ENCODE data around the gene GDPD4.

GDPD4 gene

DNA sequence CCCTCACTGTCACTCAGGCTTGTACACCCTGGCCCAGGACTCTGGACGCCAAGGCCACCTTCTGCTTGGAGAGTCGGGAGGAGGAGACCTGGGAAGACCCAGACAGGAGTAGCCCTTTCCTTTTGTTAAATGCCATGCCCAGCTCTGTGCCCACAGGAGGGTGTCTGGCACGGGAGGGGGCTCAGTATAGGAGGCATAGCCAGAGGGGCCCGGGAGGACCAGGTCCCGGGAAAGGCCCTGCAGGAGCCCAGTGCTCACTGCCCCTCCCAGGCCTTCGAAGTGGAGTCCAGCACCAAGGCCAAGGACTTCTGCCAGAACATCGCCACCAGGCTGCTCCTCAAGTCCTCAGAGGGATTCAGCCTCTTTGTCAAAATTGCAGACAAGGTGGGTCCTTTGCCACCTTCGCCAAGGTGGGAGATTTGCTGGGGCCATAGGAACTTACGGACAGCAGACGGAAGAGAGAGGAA, 94.4 kb downstream of the GDPD4 start:
- no peaks in the 10 kb centered on the region for H3K36me3 Mint-ChIP-seq
- H3K4me3 Mint-ChIP-seq, result no peak overlapping the region
- H3K27ac Mint-ChIP-seq, result no peak overlapping the region
- H3K9me3 Mint-ChIP-seq, result no peaks in the 10 kb centered on the region
- peaks cover 10% of the 10 kb centered on the region for H3K27me3 Mint-ChIP-seq
- ATAC-seq, result no peak
- no peaks in the 10 kb centered on the region for H3K4me1 Mint-ChIP-seq

DNA sequence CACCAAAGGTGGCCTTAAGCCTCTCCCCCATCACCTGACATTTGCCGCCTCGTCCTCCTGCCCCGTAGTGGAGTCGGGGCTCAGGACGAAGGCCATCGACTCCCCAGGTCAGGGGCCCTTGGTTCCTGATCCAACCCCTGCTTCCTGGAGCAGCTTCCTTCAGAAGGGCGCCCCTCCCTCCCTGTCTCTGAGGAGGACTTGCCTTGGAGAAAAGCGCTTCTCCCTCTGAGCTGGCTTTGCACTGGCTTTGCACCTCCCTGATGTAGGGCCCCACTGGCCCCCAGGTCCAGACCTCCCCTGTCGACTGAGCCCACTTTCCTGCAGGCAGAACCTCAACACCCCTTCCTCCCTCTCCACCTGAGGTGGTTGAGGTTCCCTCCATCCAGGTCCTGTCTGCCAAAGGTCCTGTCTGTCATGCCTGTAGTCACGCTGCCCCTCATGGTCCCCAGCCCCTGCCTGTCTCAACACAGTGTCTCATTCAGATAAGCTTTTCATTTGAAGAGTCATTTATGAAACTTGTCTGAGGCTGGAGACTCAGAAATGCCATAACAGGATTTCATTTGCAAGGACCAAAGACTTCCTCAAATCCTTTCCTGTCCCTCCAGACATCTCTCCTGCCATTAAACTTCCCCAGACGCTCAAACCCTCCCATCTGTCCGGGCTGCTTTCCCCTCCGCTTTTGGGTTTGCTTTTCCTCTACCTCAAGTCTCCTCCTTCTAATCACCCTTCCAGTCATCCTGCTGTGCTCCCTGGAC, 95.0 kb downstream of the GDPD4 start:
- Mint-ChIP-seq H3K27ac (no peak overlapping the region), H3K9me3 (no peaks in the 10 kb centered on the region), H3K4me1 (no peaks in the 10 kb centered on the region), H3K36me3 (no peaks in the 10 kb centered on the region), H3K27me3 (peaks cover 10% of the 10 kb centered on the region), H3K4me3 (no peak overlapping the region)
- ATAC-seq, result no peak

DNA sequence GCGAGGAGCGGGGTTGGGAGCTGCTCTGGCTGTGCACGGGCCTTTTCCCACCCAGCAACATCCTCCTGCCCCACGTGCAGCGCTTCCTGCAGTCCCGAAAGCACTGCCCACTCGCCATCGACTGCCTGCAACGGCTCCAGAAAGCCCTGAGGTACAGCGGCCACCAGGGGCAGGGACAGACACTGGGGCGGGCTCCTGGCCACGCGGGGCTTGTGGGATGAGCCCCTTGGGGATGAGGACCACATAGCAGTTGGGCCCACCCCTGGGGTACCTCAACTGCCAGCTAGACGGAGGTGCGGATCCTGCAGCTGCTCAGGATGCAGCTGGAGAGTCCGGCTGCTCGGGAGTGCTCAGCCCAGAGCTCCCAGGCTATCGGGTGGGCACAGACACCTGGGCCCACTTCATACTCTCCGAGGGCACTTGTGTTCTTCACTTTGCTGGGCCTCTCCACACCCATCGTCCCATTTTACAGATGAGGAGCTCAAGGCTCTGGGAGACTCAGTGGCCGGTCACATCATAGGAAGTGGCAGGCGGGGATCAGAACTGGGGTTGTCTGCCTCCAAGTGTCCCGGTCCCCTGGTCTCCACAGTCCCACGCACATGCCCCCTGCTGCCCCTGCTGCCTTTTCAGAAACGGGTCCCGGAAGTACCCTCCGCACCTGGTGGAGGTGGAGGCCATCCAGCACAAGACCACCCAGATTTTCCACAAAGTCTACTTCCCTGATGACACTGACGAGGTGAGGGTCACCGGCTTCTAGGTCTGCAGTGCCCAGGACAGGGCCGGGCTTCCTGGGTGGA, 95.8 kb downstream of the GDPD4 start:
- Mint-ChIP-seq H3K36me3 (no peaks in the 10 kb centered on the region), H3K4me3 (no peak overlapping the region), H3K27me3 (peaks cover 10% of the 10 kb centered on the region), H3K9me3 (no peaks in the 10 kb centered on the region), H3K4me1 (no peaks in the 10 kb centered on the region), H3K27ac (no peak overlapping the region)
- no peak for ATAC-seq

DNA sequence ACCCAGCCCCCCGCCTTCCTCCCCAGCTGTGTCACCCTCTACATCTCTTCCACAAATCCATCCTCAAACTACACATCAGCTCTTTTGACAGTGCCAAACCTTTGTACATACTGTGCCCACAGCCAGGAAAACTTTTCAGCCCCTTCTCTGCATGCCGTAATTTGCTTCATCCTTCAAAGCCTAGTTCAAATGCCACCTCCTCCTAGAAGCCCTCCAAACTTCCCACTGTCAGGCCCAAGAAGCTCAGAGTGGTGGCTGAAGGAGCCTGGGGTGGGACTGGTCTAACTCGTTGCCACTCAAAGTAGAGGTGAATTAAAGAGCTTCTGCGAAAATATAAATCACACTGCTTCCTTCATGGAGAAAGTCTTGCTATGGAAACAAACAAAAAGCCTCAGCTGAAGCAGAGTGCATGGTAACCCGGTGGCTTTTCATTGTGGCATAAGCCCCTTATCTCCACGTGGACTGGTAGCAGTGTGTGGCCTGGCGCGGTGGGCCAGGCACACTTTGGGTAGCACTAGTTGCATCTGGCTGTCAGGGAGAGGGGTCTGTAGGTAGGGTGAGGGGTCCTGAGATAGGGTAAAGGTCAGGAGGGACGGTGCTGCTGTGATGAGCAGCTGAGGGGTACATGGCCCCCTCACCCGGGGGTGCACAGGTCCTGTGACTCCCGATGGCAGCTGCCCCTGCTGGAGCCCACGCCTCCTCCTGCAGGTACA, 96.6 kb downstream of the GDPD4 start:
- no peaks in the 10 kb centered on the region for H3K4me1 Mint-ChIP-seq
- no peak overlapping the region for H3K27ac Mint-ChIP-seq
- no peak for ATAC-seq
- no peak overlapping the region for H3K4me3 Mint-ChIP-seq
- H3K36me3 Mint-ChIP-seq, result no peaks in the 10 kb centered on the region
- peaks cover 10% of the 10 kb centered on the region for H3K27me3 Mint-ChIP-seq
- H3K9me3 Mint-ChIP-seq, result no peaks in the 10 kb centered on the region

DNA sequence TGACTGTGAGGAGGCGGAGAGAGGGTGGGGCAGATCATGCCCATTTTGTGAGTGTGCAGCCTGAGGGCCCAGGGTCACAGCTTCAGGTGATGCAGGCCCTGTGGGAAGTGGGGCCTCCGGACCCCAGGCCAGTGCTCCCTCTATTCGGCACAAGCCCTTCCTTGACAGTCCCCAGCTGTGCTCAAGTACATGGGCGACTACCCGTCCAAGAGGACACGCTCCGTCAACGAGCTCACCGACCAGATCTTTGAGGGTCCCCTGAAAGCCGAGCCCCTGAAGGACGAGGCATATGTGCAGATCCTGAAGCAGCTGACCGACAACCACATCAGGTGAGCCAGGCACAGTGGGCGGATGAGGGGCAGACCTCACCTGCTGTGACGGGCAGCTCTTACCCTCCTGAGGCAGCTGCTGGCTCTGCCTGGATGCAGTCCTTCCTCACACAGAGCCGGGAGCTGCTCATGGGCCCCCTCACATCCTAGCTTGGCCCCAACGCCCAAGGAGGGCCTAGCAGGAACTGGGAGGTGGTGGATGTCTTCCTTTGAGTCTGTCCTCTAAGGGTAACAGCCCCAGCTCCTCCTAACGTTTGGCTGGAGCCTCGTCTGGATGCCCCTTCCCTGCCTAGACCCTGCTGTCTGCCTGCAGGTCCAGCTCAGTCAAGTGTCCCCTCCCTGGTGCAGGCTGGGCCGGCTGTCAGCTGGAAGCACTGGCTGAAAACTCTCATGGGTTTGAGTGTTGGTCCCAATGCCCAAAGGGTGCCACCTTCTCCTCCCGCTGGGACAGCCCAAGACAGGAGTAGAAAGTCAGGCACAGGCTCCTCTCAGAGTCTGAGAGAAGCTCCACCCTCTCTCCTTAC, 97.4 kb downstream of the GDPD4 start:
- H3K9me3 Mint-ChIP-seq, result no peaks in the 10 kb centered on the region
- peaks cover 10% of the 10 kb centered on the region for H3K27me3 Mint-ChIP-seq
- no peak overlapping the region for H3K27ac Mint-ChIP-seq
- H3K36me3 Mint-ChIP-seq, result no peaks in the 10 kb centered on the region
- H3K4me3 Mint-ChIP-seq, result no peak overlapping the region
- no peak for ATAC-seq
- H3K4me1 Mint-ChIP-seq, result no peaks in the 10 kb centered on the region

DNA sequence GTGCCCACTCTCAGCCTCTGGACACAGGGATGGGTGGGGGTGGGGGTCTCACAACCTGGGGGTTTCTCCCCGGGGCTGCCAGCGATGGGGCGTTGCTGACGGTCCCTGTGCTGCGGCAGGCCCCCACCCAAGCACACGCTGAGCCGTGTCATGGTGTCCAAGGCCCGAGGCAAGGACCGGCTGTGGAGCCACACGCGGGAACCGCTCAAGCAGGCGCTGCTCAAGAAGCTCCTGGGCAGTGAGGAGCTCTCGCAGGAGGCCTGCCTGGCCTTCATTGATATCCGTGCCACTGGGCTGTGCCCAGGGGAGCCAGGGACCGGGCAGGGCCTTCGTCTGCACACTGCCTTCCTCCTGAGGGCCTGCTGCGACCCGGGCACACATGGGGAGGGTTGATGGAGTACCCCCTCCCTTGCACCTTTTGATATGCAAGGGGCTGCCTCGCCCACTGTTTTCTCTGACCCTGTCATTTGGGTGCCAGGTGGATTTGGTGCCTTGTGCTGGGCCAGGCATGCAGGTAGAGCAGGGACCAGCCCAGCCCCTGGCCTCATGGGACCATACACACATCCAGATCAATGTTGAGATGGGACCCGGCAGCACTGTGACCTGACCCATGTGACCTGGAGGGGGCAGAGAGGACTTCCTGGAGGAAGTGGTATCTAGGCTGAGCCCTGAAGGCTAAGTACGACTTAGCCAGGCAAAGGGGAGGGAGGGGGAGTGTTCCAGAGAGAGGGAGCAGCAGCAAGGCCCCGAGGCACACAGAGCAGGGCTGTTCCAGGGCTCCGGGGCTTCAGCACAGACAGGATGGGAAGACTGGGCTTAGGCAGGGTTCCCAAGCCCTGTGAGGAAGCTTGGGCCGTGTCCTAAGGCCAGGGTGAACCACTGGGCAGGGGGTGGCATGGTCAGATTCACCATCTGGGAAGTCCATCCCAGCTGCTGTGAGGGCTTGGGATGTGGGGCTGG, 98.3 kb downstream of the GDPD4 start:
- Mint-ChIP-seq H3K4me1 (no peaks in the 10 kb centered on the region), H3K4me3 (no peak overlapping the region), H3K27ac (no peak overlapping the region), H3K27me3 (peaks cover 10% of the 10 kb centered on the region), H3K9me3 (no peaks in the 10 kb centered on the region), H3K36me3 (no peaks in the 10 kb centered on the region)
- no peak for ATAC-seq

DNA sequence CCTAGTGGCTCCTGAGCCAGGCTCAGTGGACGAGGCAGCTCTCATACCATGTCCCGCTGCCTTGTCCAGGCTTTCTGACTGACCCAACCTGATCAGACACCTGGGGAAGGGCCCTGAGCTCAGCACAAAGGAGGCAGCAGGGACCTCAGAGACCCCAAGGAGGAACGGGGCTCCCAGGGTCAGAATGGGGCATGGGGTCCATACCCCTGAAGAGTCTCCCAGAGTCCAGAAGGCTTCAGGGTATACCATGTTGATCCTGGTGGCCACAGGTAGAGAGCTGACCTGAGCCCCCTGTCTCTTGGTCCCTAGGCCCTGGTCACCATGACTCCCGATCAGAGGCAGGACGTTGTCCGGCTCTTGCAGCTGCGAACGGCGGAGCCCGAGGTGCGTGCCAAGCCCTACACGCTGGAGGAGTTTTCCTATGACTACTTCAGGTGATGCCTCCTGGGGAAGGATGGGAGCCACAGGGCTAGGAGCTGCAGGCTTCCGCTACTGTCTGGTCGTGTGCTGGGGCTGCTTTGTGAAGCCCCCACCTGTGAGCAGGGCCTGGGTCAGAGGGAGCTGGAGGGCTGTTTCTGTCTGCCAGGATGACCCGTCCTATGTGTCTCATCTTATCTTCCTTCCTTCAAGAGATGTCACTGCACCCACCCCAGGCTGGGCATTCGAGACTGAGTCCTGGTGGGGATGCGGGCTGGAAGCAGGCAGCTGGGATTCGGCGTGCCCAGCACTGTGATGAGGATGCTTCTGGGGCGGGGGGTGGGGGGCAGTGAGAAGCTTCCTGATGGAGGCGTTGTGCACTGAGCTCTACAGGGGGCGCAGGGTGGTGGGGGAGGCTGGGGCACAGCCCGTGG, 99.3 kb downstream of the GDPD4 start:
- Mint-ChIP-seq H3K4me3 (no peak overlapping the region), H3K36me3 (no peaks in the 10 kb centered on the region), H3K9me3 (no peaks in the 10 kb centered on the region), H3K27ac (no peak overlapping the region), H3K27me3 (peaks cover 10% of the 10 kb centered on the region), H3K4me1 (no peaks in the 10 kb centered on the region)
- no peak for ATAC-seq

DNA sequence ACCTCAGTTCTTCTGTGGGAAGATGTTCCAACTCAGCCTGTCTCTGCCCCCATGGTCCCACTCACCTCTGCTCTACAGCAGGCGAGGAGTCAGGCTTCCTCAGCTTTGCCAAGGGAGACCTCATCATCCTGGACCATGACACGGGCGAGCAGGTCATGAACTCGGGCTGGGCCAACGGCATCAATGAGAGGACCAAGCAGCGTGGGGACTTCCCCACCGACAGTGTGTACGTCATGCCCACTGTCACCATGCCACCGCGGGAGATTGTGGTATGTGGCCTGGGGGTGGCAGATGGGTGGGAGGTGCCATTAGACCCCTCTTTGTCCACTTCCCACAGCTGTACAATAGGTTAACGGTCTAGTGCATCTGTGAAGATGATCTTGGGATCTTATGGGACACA, 100.1 kb downstream of the GDPD4 start:
- Mint-ChIP-seq H3K27ac (no peak overlapping the region), H3K9me3 (no peaks in the 10 kb centered on the region), H3K4me3 (no peak overlapping the region), H3K4me1 (no peaks in the 10 kb centered on the region), H3K27me3 (peaks cover 4% of the 10 kb centered on the region), H3K36me3 (no peaks in the 10 kb centered on the region)
- no peak for ATAC-seq

DNA sequence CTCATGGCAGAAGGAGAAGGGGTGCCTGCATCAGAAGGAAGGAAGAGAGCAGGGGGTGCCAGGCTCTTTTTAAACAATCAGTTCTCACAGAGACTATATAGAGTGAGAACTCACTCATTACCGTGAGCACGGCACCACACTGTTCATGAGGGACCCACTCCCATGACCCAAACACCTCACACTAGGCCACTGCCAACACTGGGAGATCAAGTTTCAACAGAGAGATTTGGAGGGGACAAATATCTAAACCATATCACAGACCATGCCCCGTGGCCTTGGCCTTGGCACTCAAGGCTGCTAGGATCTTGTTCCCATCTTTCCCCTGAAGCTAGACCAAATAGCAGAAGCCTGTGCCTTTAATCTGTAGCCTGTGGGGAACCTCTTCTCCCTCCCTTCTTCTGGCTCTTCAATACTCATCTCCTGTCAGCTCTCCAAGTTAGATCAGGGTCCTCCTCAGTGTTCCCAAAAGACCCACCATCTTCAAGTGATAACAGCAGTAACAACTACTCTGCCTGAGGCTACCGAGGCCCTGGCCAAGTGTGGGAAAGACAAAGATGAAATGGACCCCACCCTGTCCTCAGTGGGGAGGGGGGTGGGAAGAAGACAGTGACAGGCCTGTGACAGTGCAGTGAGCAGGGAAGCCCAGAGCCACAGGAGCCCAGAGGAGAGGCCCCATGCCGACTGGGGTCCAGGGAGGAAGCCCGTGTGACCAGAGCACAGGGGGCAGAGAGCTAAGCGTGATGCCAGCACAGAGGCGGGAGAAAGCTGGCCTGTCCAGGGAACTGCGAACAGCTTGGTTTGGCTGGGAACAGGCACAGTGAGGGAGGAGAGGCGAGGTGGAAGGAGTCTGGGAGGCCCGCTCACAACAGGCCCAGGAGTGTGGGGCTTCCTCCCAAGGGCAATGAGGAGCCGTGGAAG, 100.9 kb downstream of the GDPD4 start:
- Mint-ChIP-seq H3K9me3 (no peaks in the 10 kb centered on the region), H3K36me3 (no peaks in the 10 kb centered on the region), H3K4me3 (no peak overlapping the region), H3K27ac (no peak overlapping the region), H3K4me1 (no peaks in the 10 kb centered on the region), H3K27me3 (no peaks in the 10 kb centered on the region)
- ATAC-seq, result no peak

DNA sequence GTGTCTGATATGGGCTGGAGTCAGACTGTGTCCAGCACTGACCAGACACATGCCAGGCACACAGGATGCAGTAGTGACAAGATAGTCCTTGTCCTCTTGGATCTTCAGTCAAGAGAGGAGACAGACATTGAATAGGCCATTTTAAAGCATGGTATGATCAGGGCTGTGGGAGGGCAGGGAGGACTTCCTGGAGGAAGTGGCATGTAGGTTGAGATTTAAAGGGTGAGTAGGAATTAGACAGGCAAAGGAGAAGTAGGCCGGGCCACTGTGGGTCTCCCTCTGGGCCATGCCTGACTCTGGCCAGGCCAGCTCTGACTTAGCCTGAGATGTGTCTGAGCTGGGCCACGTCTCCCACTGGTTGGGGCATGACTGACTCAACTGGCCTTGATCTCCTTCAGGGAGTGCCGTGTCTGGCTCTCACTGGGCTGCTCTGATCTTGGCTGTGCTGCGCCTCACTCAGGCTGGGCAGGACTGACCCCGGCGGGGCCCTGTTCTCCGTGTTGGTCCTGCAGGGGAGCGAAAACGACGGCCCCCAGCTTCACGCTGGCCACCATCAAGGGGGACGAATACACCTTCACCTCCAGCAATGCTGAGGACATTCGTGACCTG, 102.2 kb downstream of the GDPD4 start:
- Mint-ChIP-seq H3K9me3 (no peaks in the 10 kb centered on the region), H3K36me3 (no peaks in the 10 kb centered on the region), H3K27ac (no peak overlapping the region), H3K4me1 (no peaks in the 10 kb centered on the region), H3K27me3 (no peaks in the 10 kb centered on the region), H3K4me3 (no peak overlapping the region)
- no peak for ATAC-seq

DNA sequence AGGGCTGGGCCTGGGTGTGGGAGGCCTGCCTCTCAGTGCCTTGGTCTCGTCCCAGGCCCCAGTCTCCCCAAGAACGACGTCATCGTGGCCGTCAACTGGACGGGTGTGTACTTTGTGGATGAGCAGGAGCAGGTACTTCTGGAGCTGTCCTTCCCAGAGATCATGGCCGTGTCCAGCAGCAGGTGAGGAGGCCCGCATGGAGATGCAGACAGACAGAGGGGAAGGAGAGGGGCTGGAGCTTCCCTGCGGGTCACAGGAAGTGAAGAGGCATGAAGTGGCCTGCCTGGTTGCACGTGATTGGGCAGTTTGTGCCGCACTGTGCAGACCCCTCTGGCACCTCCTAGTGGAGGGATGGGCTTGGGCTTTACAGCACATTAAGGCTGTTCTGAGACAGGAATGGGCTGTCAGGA, 103.0 kb downstream of the GDPD4 start:
- Mint-ChIP-seq H3K27ac (no peak overlapping the region), H3K4me3 (no peak overlapping the region), H3K36me3 (no peaks in the 10 kb centered on the region), H3K9me3 (no peaks in the 10 kb centered on the region), H3K27me3 (no peaks in the 10 kb centered on the region), H3K4me1 (no peaks in the 10 kb centered on the region)
- no peak for ATAC-seq

DNA sequence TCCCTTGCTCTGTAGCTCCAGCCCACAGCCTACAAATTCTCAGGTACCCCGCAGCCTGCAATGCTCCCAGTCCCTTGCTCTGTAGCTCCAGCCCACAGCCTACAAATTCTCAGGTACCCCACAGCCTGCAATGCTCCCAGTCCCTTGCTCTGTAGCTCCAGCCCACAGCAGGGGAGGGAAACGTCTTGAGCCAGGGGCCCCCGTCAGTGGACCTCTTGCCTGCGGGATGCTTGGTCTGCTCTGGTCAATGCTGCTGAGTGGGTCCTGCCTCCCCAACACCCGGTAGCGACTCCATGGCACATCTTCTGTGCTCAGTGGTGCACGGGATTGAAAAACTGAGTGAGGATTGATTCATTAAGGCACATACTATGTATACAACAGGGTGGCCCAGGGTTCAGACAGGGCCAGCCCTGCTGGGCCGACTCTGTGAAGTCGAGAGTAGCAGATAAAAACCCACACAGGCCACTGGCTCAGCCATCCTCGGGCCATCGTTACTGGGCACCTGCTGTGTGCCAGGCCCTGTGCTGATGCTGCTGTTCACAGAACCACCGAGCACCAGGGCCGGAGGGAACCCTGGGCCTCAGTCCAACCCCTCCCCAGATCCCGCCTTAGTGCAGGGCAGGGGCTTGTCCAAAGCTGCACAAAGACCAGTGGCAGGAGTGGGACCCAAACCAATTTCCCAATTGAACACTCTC, 103.7 kb downstream of the GDPD4 start:
- no peak overlapping the region for H3K4me3 Mint-ChIP-seq
- H3K27ac Mint-ChIP-seq, result no peak overlapping the region
- no peaks in the 10 kb centered on the region for H3K9me3 Mint-ChIP-seq
- H3K36me3 Mint-ChIP-seq, result no peaks in the 10 kb centered on the region
- no peaks in the 10 kb centered on the region for H3K27me3 Mint-ChIP-seq
- ATAC-seq, result no peak
- H3K4me1 Mint-ChIP-seq, result no peaks in the 10 kb centered on the region
